NB4 (cell line): ENCODE measurements around the gene MEGF11.

Experiments used
- CTCF ChIP-seq: IDR thresholded peaks from one replicate; pipeline ENCODE4 v1.5.1; 2012; ENCODE audit warnings: low read depth, low read length
- POLR2A ChIP-seq: IDR thresholded peaks from 2 replicates; pipeline ENCODE4 v1.6.1; 2011; ENCODE audit warnings: mild to moderate bottlenecking; ENCODE audit not compliant: insufficient read length; ENCODE audit errors: extremely low read depth
- TF ChIP-seq, protein P1 (sequence below): IDR thresholded peaks from 2 replicates; pipeline ENCODE4 v1.6.1; 2011; ENCODE audit warnings: low read depth, low read length

- TF ChIP-seq POLR2A (no peak), CTCF (no peak)
- TF ChIP-seq, protein P1, sequence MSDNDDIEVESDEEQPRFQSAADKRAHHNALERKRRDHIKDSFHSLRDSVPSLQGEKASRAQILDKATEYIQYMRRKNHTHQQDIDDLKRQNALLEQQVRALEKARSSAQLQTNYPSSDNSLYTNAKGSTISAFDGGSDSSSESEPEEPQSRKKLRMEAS, result no peak
Observed at GRCh38 chr15:66129586-66129985, 124.0 kb downstream of the MEGF11 start.
